Neural progenitor cell (in vitro differentiated cells): Measurements from ENCODE around the gene PRCC.

ENCODE experiments used
- EZH2 ChIP-seq: fragments of 200-600 bp; sonication (generic); IDR thresholded peaks from 2 replicates; pipeline ENCODE4 v1.6.1; 2017; ENCODE audit warnings: antibody characterized with exemption, mild to moderate bottlenecking, moderate library complexity
- EZH2phosphoT487 ChIP-seq: fragments of 200-600 bp; sonication (generic); IDR thresholded peaks from 2 replicates; pipeline ENCODE4 v1.6.1; 2017; ENCODE audit warnings: antibody characterized with exemption
- TF ChIP-seq, protein P1 (sequence below): fragments of 200-600 bp; sonication (generic); IDR thresholded peaks from 2 replicates; pipeline ENCODE4 v1.5.1; 2017; ENCODE audit warnings: antibody characterized with exemption, mild to moderate bottlenecking

DNA sequence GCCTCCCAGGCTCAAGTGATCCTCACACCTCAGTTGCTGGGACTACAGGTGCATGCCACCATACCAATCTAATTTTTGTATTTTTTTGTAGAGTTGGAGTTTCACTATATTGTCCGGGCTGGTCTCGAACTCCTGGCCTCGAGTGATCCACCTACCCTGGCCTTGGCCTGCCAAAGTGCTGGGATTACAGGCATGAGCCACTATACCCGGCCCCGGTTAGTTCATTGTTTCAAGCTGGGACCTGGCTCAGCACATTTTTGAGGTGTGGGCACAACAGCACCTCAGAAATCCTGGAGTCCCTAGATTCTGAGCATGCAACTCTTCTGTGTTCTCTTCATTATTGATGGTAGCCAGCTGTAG, 28.0 kb downstream of the PRCC start:
- no peak for TF ChIP-seq EZH2
- no peak for TF ChIP-seq EZH2phosphoT487
- TF ChIP-seq, protein P1, sequence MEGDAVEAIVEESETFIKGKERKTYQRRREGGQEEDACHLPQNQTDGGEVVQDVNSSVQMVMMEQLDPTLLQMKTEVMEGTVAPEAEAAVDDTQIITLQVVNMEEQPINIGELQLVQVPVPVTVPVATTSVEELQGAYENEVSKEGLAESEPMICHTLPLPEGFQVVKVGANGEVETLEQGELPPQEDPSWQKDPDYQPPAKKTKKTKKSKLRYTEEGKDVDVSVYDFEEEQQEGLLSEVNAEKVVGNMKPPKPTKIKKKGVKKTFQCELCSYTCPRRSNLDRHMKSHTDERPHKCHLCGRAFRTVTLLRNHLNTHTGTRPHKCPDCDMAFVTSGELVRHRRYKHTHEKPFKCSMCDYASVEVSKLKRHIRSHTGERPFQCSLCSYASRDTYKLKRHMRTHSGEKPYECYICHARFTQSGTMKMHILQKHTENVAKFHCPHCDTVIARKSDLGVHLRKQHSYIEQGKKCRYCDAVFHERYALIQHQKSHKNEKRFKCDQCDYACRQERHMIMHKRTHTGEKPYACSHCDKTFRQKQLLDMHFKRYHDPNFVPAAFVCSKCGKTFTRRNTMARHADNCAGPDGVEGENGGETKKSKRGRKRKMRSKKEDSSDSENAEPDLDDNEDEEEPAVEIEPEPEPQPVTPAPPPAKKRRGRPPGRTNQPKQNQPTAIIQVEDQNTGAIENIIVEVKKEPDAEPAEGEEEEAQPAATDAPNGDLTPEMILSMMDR: no peak
